Natural killer cell (primary cell): ENCODE measurements around the gene SOX9. TPM values are rescaled to one million over a fixed set of nuclear protein-coding genes. Genes with fewer than 3 reads are reported as not detected.

ENCODE experiments used
- ATAC-seq, 3 donors: fragments of 150-1000 bp in 2 of 3; fragments of 200-7000 bp in 1 of 3; cut with Tn5 transposase; 1 replicate in 1 of 3; 2 replicates in 2 of 3; pipeline ENCODE4 v1.10.0; 2021; ENCODE audit warnings: mild to moderate bottlenecking in 2 of 3, moderate library complexity in 2 of 3
- DNase-seq, 2 donors: peaks; one replicate each; pipeline versions ENCODE4 v3.0.0 to v3.0.0-alpha.2; 2013 to 2021; ENCODE audit warnings: mixed read lengths in 1 of 2
- H3K27ac ChIP-seq: one replicate; pipeline ENCODE4 v1.5.1; 2013; ENCODE audit warnings: mild to moderate bottlenecking, low read length
- H3K27me3 ChIP-seq: one replicate; pipeline ENCODE4 v1.6.1; 2013; ENCODE audit warnings: low read length; ENCODE audit not compliant: control insufficient read depth, insufficient read depth
- H3K36me3 ChIP-seq: one replicate; pipeline ENCODE4 v1.6.1; 2013; ENCODE audit warnings: low read length; ENCODE audit not compliant: control insufficient read depth, insufficient read depth
- H3K4me1 ChIP-seq: one replicate; pipeline ENCODE4 v1.6.1; 2013; ENCODE audit warnings: low read length; ENCODE audit not compliant: control insufficient read depth, insufficient read depth
- H3K4me3 ChIP-seq: one replicate; pipeline ENCODE4 v1.5.1; 2013; ENCODE audit warnings: low read length
- H3K9me3 ChIP-seq: one replicate; pipeline ENCODE4 v1.6.1; 2013; ENCODE audit warnings: low read length; ENCODE audit not compliant: control insufficient read depth, insufficient read depth
- H3K27ac Mint-ChIP-seq, 2 donors: one replicate each; pipeline ENCODE4 v1.8.0; 2022; ENCODE audit warnings: mild to moderate bottlenecking in 2 of 2, mixed read lengths in 2 of 2, moderate library complexity in 1 of 2
- H3K27me3 Mint-ChIP-seq, 2 donors: one replicate each; pipeline ENCODE4 v1.8.0; 2022; ENCODE audit warnings: low read depth in 2 of 2, mixed read lengths in 2 of 2
- H3K36me3 Mint-ChIP-seq: one replicate; pipeline ENCODE4 v1.8.0; 2022; ENCODE audit warnings: mixed read lengths
- H3K4me1 Mint-ChIP-seq, 2 donors: one replicate each; pipeline ENCODE4 v1.8.0; 2022; ENCODE audit warnings: mixed read lengths in 2 of 2
- H3K4me3 Mint-ChIP-seq: one replicate; pipeline ENCODE4 v1.8.0; 2022; ENCODE audit warnings: mild to moderate bottlenecking, moderate library complexity, mixed read lengths
- H3K9me3 Mint-ChIP-seq, 2 donors: one replicate each; pipeline ENCODE4 v1.8.0; 2022; ENCODE audit warnings: mixed read lengths in 2 of 2
- CTCF ChIP-seq: fragments of 200-600 bp; IDR thresholded peaks from one replicate; pipeline ENCODE4 v1.8.0; 2022; ENCODE audit warnings: antibody characterized with exemption
- WGBS: methylation state at CpG from one replicate; pipeline ENCODE4 v1.1.7; 2013; ENCODE audit warnings: missing lambda C conversion rate; ENCODE audit not compliant: insufficient coverage; 5-methylcytosine and 5-hydroxymethylcytosine counted together
- intact Hi-C: fragments of 100-400 bp; cut with micrococcal nuclease; formaldehyde crosslinking; loops from one replicate; pipeline ENCODE4 v1.14.2; 2022
- total RNA-seq, 4 donors: library from RNA; stranded (reverse); fragments of 120-200 nt in 1 of 4; gene quantifications; one replicate each; pipeline versions ENCODE4 v1.2.3 to v1.2.4, GENCODE V29; 2013 to 2022

The SOX9 gene
- total RNA-seq, 3 donors from 2014 or later (not counting 1 experiment from before 2014, with no cell fraction given) = not detected

- no peak for TF ChIP-seq CTCF
- no peak overlapping the region for H3K27ac ChIP-seq
- no peak overlapping the region for H3K27ac Mint-ChIP-seq
- no peak overlapping the region for H3K4me3 ChIP-seq
- H3K27me3 Mint-ChIP-seq = no peaks in the 10 kb centered on the region
- H3K4me1 ChIP-seq = no peaks in the 10 kb centered on the region
- ATAC-seq (no peak), DNase-seq (no peak)
- no peaks in the 10 kb centered on the region for H3K27me3 ChIP-seq
- H3K36me3 Mint-ChIP-seq = peaks cover 5% of the 10 kb centered on the region
- no peak overlapping the region for H3K4me3 Mint-ChIP-seq
- 85% methylated on average over 10 of the region's 10 CpGs for WGBS
- no peaks in the 10 kb centered on the region for H3K36me3 ChIP-seq
- H3K9me3 ChIP-seq = no peaks in the 10 kb centered on the region
- intact Hi-C loops = no loop called here
- H3K4me1 Mint-ChIP-seq = no peaks in the 10 kb centered on the region
- peaks cover 0 to 3% of the 10 kb centered on the region in 2 donors for H3K9me3 Mint-ChIP-seq
These were observed 23.7 kb upstream of the SOX9 start for GRCh38 chr17:72097144-72097543.

DNA sequence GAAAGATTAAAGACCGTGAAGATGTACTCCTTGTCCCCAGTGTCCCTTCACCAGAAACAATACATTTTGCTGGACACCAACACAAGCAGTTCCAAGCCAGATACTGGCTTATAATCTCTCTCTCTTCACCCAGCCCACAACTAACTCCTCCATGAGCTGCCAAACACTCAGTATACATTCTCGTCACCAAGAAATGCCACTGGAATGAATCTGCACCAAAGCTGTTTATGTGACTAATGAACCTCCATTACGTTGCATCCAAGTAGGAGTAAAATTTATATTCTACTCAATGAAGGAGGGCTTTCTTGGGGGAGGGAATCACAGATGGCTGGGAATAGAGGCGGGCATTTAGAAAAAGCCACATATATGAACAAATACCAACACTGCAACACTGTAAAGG is 20.9 kb upstream of the SOX9 start:
- TF ChIP-seq CTCF = no peak
- 96% methylated on average over 2 of the region's 4 CpGs for WGBS
- H3K27me3 ChIP-seq = no peaks in the 10 kb centered on the region
- DNase-seq (no peak), ATAC-seq (no peak)
- no peak overlapping the region for H3K4me3 ChIP-seq
- H3K4me1 ChIP-seq = no peaks in the 10 kb centered on the region
- Mint-ChIP-seq H3K27ac (no peak overlapping the region), H3K9me3 (peaks cover 0 to 3% of the 10 kb centered on the region in 2 donors), H3K27me3 (no peaks in the 10 kb centered on the region), H3K4me1 (no peaks in the 10 kb centered on the region), H3K36me3 (peaks cover 5% of the 10 kb centered on the region), H3K4me3 (no peak overlapping the region)
- no peaks in the 10 kb centered on the region for H3K9me3 ChIP-seq
- H3K27ac ChIP-seq = no peak overlapping the region
- H3K36me3 ChIP-seq = no peaks in the 10 kb centered on the region
- intact Hi-C loops = no loop called here

DNA sequence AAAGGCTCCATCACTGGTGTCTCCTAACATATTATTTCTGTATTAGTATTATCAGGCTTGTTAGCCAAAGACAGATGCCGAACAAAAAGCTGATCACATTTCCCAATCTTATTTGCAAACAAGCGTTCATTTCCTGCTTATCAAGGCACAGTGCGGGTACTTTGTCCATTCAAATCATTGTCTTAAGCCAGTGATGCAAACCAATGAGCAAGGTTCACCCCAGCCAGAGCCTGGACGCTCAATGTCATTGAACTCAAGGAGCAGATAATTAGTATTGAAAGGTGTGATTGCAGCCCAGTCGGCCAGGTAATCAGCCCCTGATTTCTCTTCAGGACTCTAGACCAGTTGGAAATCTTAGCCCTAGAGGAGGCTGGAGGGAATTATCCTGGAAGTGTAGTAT is 20.4 kb upstream of the SOX9 start:
- intact Hi-C loops = no loop called here
- Histone ChIP-seq H3K4me1 (no peaks in the 10 kb centered on the region), H3K27me3 (no peaks in the 10 kb centered on the region), H3K4me3 (no peak overlapping the region), H3K36me3 (no peaks in the 10 kb centered on the region), H3K27ac (no peak overlapping the region), H3K9me3 (no peaks in the 10 kb centered on the region)
- no peak for TF ChIP-seq CTCF
- DNase-seq (no peak), ATAC-seq (no peak)
- peaks cover 5% of the 10 kb centered on the region for H3K36me3 Mint-ChIP-seq
- H3K4me1 Mint-ChIP-seq = no peaks in the 10 kb centered on the region
- 81% methylated on average over 5 of the region's 5 CpGs for WGBS
- peaks cover 0 to 5% of the 10 kb centered on the region in 2 donors for H3K9me3 Mint-ChIP-seq
- no peak overlapping the region for H3K4me3 Mint-ChIP-seq
- H3K27ac Mint-ChIP-seq = no peak overlapping the region
- no peaks in the 10 kb centered on the region for H3K27me3 Mint-ChIP-seq

DNA sequence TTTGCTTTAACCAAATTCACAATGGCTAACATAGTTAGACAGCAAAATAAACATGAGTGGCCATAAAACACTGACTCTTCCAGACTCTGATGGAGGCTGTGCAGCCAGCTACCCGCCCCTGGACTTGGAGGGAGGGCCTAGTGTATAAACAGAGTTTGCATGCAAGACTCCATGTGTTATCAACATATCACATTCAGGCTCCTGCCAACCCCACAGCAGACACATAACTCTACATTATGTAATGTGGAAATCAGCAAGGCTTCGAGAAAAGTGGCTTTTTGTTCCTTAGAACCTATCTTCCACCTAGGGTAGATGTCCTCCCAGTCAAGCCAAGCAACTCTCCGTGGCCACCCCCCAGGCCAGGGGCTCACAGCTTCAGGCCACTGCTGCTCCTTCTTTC is 19.3 kb upstream of the SOX9 start:
- H3K4me3 Mint-ChIP-seq = no peak overlapping the region
- H3K27me3 Mint-ChIP-seq = no peaks in the 10 kb centered on the region
- no peak overlapping the region for H3K27ac Mint-ChIP-seq

More for the DNA sequence above, 19.3 kb upstream of the SOX9 start:
- Mint-ChIP-seq H3K9me3 (peaks cover 2 to 5% of the 10 kb centered on the region in 2 donors), H3K4me1 (no peaks in the 10 kb centered on the region), H3K36me3 (peaks cover 3% of the 10 kb centered on the region)
- H3K9me3 ChIP-seq = no peaks in the 10 kb centered on the region
- no peak overlapping the region for H3K27ac ChIP-seq
- TF ChIP-seq CTCF = no peak
- no peak overlapping the region for H3K4me3 ChIP-seq
- intact Hi-C loops = no loop called here
- ATAC-seq = no peak
- DNase-seq = no peak
- H3K27me3 ChIP-seq = no peaks in the 10 kb centered on the region
- H3K4me1 ChIP-seq = no peaks in the 10 kb centered on the region
- 72% methylated on average over 3 of the region's 3 CpGs for WGBS
- no peaks in the 10 kb centered on the region for H3K36me3 ChIP-seq
